Immature natural killer cell (primary cell): ENCODE results near the gene ACOX3. TPM values are rescaled to one million over a fixed set of nuclear protein-coding genes. Genes with fewer than 3 reads are reported as not detected.

ENCODE experiments used
- DNase-seq, 3 donors: peaks; one replicate each; pipeline ENCODE4 v3.0.0; 2022; ENCODE audit warnings: mixed read lengths in 1 of 3
- H3K27ac Mint-ChIP-seq, 6 donors: one replicate each; pipeline ENCODE4 v1.8.0; 2020; ENCODE audit warnings: mixed read lengths in 6 of 6, mild to moderate bottlenecking in 5 of 6, inconsistent platforms in 4 of 6, moderate library complexity in 3 of 6
- H3K27me3 Mint-ChIP-seq, 3 donors: one replicate each; pipeline ENCODE4 v1.8.0; 2020 to 2021; ENCODE audit warnings: low read depth in 3 of 3, mild to moderate bottlenecking in 3 of 3, mixed read lengths in 3 of 3, moderate library complexity in 3 of 3, inconsistent platforms in 1 of 3
- H3K36me3 Mint-ChIP-seq, 3 donors: one replicate each; pipeline ENCODE4 v1.8.0; 2020; ENCODE audit warnings: mixed read lengths in 3 of 3, inconsistent platforms in 2 of 3, mild to moderate bottlenecking in 2 of 3
- H3K4me1 Mint-ChIP-seq, 2 donors: one replicate each; pipeline ENCODE4 v1.8.0; 2020; ENCODE audit warnings: inconsistent platforms in 2 of 2, mild to moderate bottlenecking in 2 of 2, mixed read lengths in 2 of 2, moderate library complexity in 1 of 2
- H3K4me3 Mint-ChIP-seq, 5 donors: one replicate each; pipeline ENCODE4 v1.8.0; 2020; ENCODE audit warnings: mild to moderate bottlenecking in 5 of 5, mixed read lengths in 5 of 5, inconsistent platforms in 3 of 5, moderate library complexity in 3 of 5
- H3K9me3 Mint-ChIP-seq, 6 donors: one replicate each; pipeline ENCODE4 v1.8.0; 2020; ENCODE audit warnings: mild to moderate bottlenecking in 6 of 6, mixed read lengths in 6 of 6, inconsistent platforms in 4 of 6, moderate library complexity in 3 of 6
- polyA plus RNA-seq, 3 donors: library from polyadenylated mRNA; unstranded; fragments of 300-500 nt; fragmentation: Illumina TruSeq; gene quantifications; one replicate each; pipeline ENCODE4 v1.2.3, GENCODE V29; 2021

Gene ACOX3
- polyA plus RNA-seq, 3 donors from 2014 or later: 11.3 to 15.9 (median 15.8) TPM

GRCh38 chr4:8372506-8372905 lies 68.0 kb downstream of the ACOX3 start:
- no peak overlapping the region for H3K27ac Mint-ChIP-seq
- no peaks in the 10 kb centered on the region for H3K9me3 Mint-ChIP-seq
- H3K4me3 Mint-ChIP-seq: no peak overlapping the region
- no peak for DNase-seq
- peaks cover 0 to 10% (median 0%) of the 10 kb centered on the region in 3 donors for H3K36me3 Mint-ChIP-seq
- no peaks in the 10 kb centered on the region for H3K27me3 Mint-ChIP-seq
- H3K4me1 Mint-ChIP-seq: no peaks in the 10 kb centered on the region

GRCh38 chr4:8371596-8371995 lies 68.9 kb downstream of the ACOX3 start:
- Mint-ChIP-seq H3K4me3 (no peak overlapping the region), H3K27ac (no peak overlapping the region), H3K9me3 (no peaks in the 10 kb centered on the region), H3K4me1 (no peaks in the 10 kb centered on the region), H3K36me3 (peaks cover 0 to 10% (median 0%) of the 10 kb centered on the region in 3 donors), H3K27me3 (no peaks in the 10 kb centered on the region)
- DNase-seq: no peak

GRCh38 chr4:8370835-8371595 lies 69.5 kb downstream of the ACOX3 start:
- peaks cover 4 to 14% (median 5%) of the 10 kb centered on the region in 3 donors for H3K36me3 Mint-ChIP-seq
- no peak for DNase-seq
- H3K27ac Mint-ChIP-seq: no peak overlapping the region
- no peaks in the 10 kb centered on the region for H3K9me3 Mint-ChIP-seq
- no peaks in the 10 kb centered on the region for H3K4me1 Mint-ChIP-seq
- H3K4me3 Mint-ChIP-seq: no peak overlapping the region
- H3K27me3 Mint-ChIP-seq: no peaks in the 10 kb centered on the region

GRCh38 chr4:8370106-8370787 lies 70.3 kb downstream of the ACOX3 start:
- H3K4me1 Mint-ChIP-seq: no peaks in the 10 kb centered on the region
- H3K36me3 Mint-ChIP-seq: peaks cover 4 to 9% (median 6%) of the 10 kb centered on the region in 3 donors
- no peaks in the 10 kb centered on the region for H3K27me3 Mint-ChIP-seq
- no peak overlapping the region for H3K27ac Mint-ChIP-seq
- no peaks in the 10 kb centered on the region for H3K9me3 Mint-ChIP-seq
- DNase-seq: no peak
- H3K4me3 Mint-ChIP-seq: no peak overlapping the region

GRCh38 chr4:8369426-8370105 lies 71.0 kb downstream of the ACOX3 start:
- no peaks in the 10 kb centered on the region for H3K27me3 Mint-ChIP-seq
- peaks cover 4 to 9% (median 6%) of the 10 kb centered on the region in 3 donors for H3K36me3 Mint-ChIP-seq
- DNase-seq: no peak
- H3K27ac Mint-ChIP-seq: no peak overlapping the region
- H3K4me3 Mint-ChIP-seq: no peak overlapping the region
- H3K9me3 Mint-ChIP-seq: no peaks in the 10 kb centered on the region
- no peaks in the 10 kb centered on the region for H3K4me1 Mint-ChIP-seq

- H3K4me3 Mint-ChIP-seq: no peak overlapping the region
- H3K36me3 Mint-ChIP-seq: peaks cover 4 to 12% (median 10%) of the 10 kb centered on the region in 3 donors
- no peaks in the 10 kb centered on the region for H3K4me1 Mint-ChIP-seq
- H3K9me3 Mint-ChIP-seq: no peaks in the 10 kb centered on the region
- no peak for DNase-seq
- no peak overlapping the region for H3K27ac Mint-ChIP-seq
- no peaks in the 10 kb centered on the region for H3K27me3 Mint-ChIP-seq
Observed at GRCh38 chr4:8368998-8369397, 71.5 kb downstream of the ACOX3 start.

- Mint-ChIP-seq H3K36me3 (peaks cover 8 to 15% (median 13%) of the 10 kb centered on the region in 3 donors), H3K27ac (no peak overlapping the region), H3K9me3 (peaks cover 0 to 2% (median 0%) of the 10 kb centered on the region in 6 donors), H3K4me3 (no peak overlapping the region), H3K4me1 (no peaks in the 10 kb centered on the region), H3K27me3 (no peaks in the 10 kb centered on the region)
- DNase-seq: no peak
Observed at GRCh38 chr4:8368061-8368481, 72.5 kb downstream of the ACOX3 start.

- Mint-ChIP-seq H3K36me3 (peaks cover 8 to 15% (median 12%) of the 10 kb centered on the region in 3 donors), H3K27me3 (no peaks in the 10 kb centered on the region), H3K27ac (no peak overlapping the region), H3K4me3 (no peak overlapping the region), H3K4me1 (no peaks in the 10 kb centered on the region), H3K9me3 (peaks cover 0 to 2% (median 0%) of the 10 kb centered on the region in 6 donors)
- DNase-seq: no peak
Observed at GRCh38 chr4:8366601-8367000, 73.9 kb downstream of the ACOX3 start.

GRCh38 chr4:8365951-8366350 lies 74.6 kb downstream of the ACOX3 start:
- no peaks in the 10 kb centered on the region for H3K27me3 Mint-ChIP-seq
- H3K27ac Mint-ChIP-seq: no peak overlapping the region
- no peak for DNase-seq
- H3K36me3 Mint-ChIP-seq: peaks cover 8 to 15% (median 15%) of the 10 kb centered on the region in 3 donors
- H3K4me3 Mint-ChIP-seq: no peak overlapping the region
- H3K4me1 Mint-ChIP-seq: no peaks in the 10 kb centered on the region
- H3K9me3 Mint-ChIP-seq: peaks cover 0 to 2% (median 0%) of the 10 kb centered on the region in 6 donors

GRCh38 chr4:8365353-8365752 lies 75.2 kb downstream of the ACOX3 start:
- Mint-ChIP-seq H3K27me3 (no peaks in the 10 kb centered on the region), H3K4me1 (no peaks in the 10 kb centered on the region), H3K9me3 (peaks cover 0 to 2% (median 0%) of the 10 kb centered on the region in 6 donors), H3K27ac (no peak overlapping the region), H3K36me3 (peaks cover 8 to 15% (median 15%) of the 10 kb centered on the region in 3 donors), H3K4me3 (no peak overlapping the region)
- no peak for DNase-seq

GRCh38 chr4:8364848-8365350 lies 75.6 kb downstream of the ACOX3 start:
- no peak overlapping the region for H3K4me3 Mint-ChIP-seq
- peaks cover 8 to 15% (median 15%) of the 10 kb centered on the region in 3 donors for H3K36me3 Mint-ChIP-seq
- no peaks in the 10 kb centered on the region for H3K27me3 Mint-ChIP-seq

GRCh38 chr4:8364141-8364540 lies 76.4 kb downstream of the ACOX3 start:
- Mint-ChIP-seq H3K4me1 (no peaks in the 10 kb centered on the region), H3K27me3 (no peaks in the 10 kb centered on the region), H3K9me3 (peaks cover 0 to 2% (median 0%) of the 10 kb centered on the region in 6 donors), H3K27ac (no peak overlapping the region), H3K4me3 (no peak overlapping the region), H3K36me3 (peaks cover 8 to 15% (median 15%) of the 10 kb centered on the region in 3 donors)
- no peak for DNase-seq

More at GRCh38 chr4:8364848-8365350, 75.6 kb downstream of the ACOX3 start:
- H3K9me3 Mint-ChIP-seq: peaks cover 0 to 2% (median 0%) of the 10 kb centered on the region in 6 donors
- no peaks in the 10 kb centered on the region for H3K4me1 Mint-ChIP-seq
- no peak for DNase-seq
- H3K27ac Mint-ChIP-seq: no peak overlapping the region

- Mint-ChIP-seq H3K36me3 (peaks cover 8 to 15% (median 15%) of the 10 kb centered on the region in 3 donors), H3K4me3 (no peak overlapping the region), H3K4me1 (no peaks in the 10 kb centered on the region), H3K27ac (no peak overlapping the region), H3K9me3 (peaks cover 0 to 2% (median 0%) of the 10 kb centered on the region in 6 donors), H3K27me3 (peaks cover 0 to 9% (median 0%) of the 10 kb centered on the region in 3 donors)
- DNase-seq: no peak
Observed at GRCh38 chr4:8362483-8362882, 78.0 kb downstream of the ACOX3 start.
